G401 (cell line): Measurements from ENCODE around the gene MRPS5. TPM values are rescaled to one million over a fixed set of nuclear protein-coding genes. Genes with fewer than 3 reads are reported as not detected.

Source experiments
- DNase-seq: peaks from one replicate; pipeline ENCODE4 v3.0.0-alpha.2; 2015; ENCODE audit warnings: low spot score
- in situ Hi-C: cut with HindIII; loops from 2 replicates; pipeline ENCODE4 v1.10.0; 2016; ENCODE audit warnings: low sequenced_read_pairs, mixed read lengths
- total RNA-seq: library from RNA; depleted of rRNA; stranded (reverse); fragments of >200 nt; shearing (Covaris generic); gene quantifications from 2 replicates; pipeline ENCODE4 v1.2.3, GENCODE V29; 2014

The MRPS5 gene
- total RNA-seq, 1 experiment from 2014 or later, result 85.7 TPM

- DNase-seq, result no peak
- in situ Hi-C loops, result no loop called here
These were observed 71.0 kb downstream of the MRPS5 start for GRCh38 chr2:95050385-95051300.

GRCh38 chr2:95049961-95050360 lies 71.6 kb downstream of the MRPS5 start:
- DNase-seq, result no peak
- in situ Hi-C loops, result no loop called here

GRCh38 chr2:95049683-95049955 lies 72.0 kb downstream of the MRPS5 start:
- in situ Hi-C loops, result no loop called here
- no peak for DNase-seq

GRCh38 chr2:95048825-95049682 lies 72.6 kb downstream of the MRPS5 start:
- no peak for DNase-seq
- in situ Hi-C loops, result no loop called here

- in situ Hi-C loops, result no loop called here
- DNase-seq, result no peak
These were observed 73.7 kb downstream of the MRPS5 start for GRCh38 chr2:95047629-95048510.

GRCh38 chr2:95046371-95047112 lies 75.1 kb downstream of the MRPS5 start:
- in situ Hi-C loops, result no loop called here

GRCh38 chr2:95044601-95045000 lies 77.0 kb downstream of the MRPS5 start:
- in situ Hi-C loops, result no loop called here
- DNase-seq, result no peak

More at GRCh38 chr2:95046371-95047112, 75.1 kb downstream of the MRPS5 start:
- DNase-seq, result no peak

GRCh38 chr2:95043300-95044093 lies 78.1 kb downstream of the MRPS5 start:
- peak; percentile 26 for DNase-seq
- in situ Hi-C loops, result no loop called here

GRCh38 chr2:95042472-95043271 lies 78.9 kb downstream of the MRPS5 start:
- in situ Hi-C loops, result no loop called here
- DNase-seq, result no peak

- in situ Hi-C loops, result no loop called here
- no peak for DNase-seq
These were observed 79.7 kb downstream of the MRPS5 start for GRCh38 chr2:95041824-95042442.

- in situ Hi-C loops, result no loop called here
These were observed 80.4 kb downstream of the MRPS5 start for GRCh38 chr2:95041060-95041823.

GRCh38 chr2:95040426-95040825 lies 81.2 kb downstream of the MRPS5 start:
- no peak for DNase-seq
- in situ Hi-C loops, result no loop called here

More at GRCh38 chr2:95041060-95041823, 80.4 kb downstream of the MRPS5 start:
- DNase-seq, result no peak

- no peak for DNase-seq
- in situ Hi-C loops, result no loop called here
These were observed 81.6 kb downstream of the MRPS5 start for GRCh38 chr2:95039978-95040377.

- in situ Hi-C loops, result no loop called here
- no peak for DNase-seq
These were observed 82.2 kb downstream of the MRPS5 start for GRCh38 chr2:95039363-95039762.

- no peak for DNase-seq
- in situ Hi-C loops, result no loop called here
These were observed 82.8 kb downstream of the MRPS5 start for GRCh38 chr2:95038635-95039298.
